ENCODE data around the gene CTSH. TPM values are rescaled to one million over a fixed set of nuclear protein-coding genes. Genes with fewer than 3 reads are reported as not detected.
A peak's percentile ranks its signal among the peaks of the same experiment; 100 is the strongest.

The CTSH gene
- total and polyA plus RNA-seq, 2 of the 13 experiments (the other 11 are each of a cell fraction or from before 2014, with no cell fraction given): 265 to 653 TPM

GRCh38 chr15:78979456-78980320 is 34.8 kb upstream of the CTSH start:
- H3K27ac ChIP-seq (ENCODE audit: extremely low read length, insufficient read depth, low read length): no peak overlapping the region
- no peak overlapping the region for H2AFZ ChIP-seq (ENCODE audit: low read length)
- no peak overlapping the region for H3K4me3 ChIP-seq (replicated peaks in 1 of 3; ENCODE audit: insufficient read depth in 1 of 3, low read depth in 2 of 3, low read length in 3 of 3)
- intact Hi-C loops (cut with micrococcal nuclease; ENCODE audit: unreplicated experiment) (loop anchor here (1.0 kb wide), 1 partner anchor 69 kb away; no protein-coding TSS in a partner anchor), in situ Hi-C loops (cut with HindIII; ENCODE audit: extremely low pct_ligation_motif_present, low pct_unique_long_range_greater_than_20kb) (no loop called here)
- H4K20me1 ChIP-seq (ENCODE audit: insufficient read depth, low read length): no peaks in the 10 kb centered on the region
- ATAC-seq (peak; percentile 75), FAIRE-seq (peak; percentile 96), DNase-seq (ENCODE audit: low spot score) (peak; percentile 85)
- peaks cover 49% of the 10 kb centered on the region for H3K4me1 ChIP-seq (ENCODE audit: insufficient read depth, low read length)
- WGBS (ENCODE audit: low lambda C conversion rate): 80% methylated on average over 14 of the region's 17 CpGs
- POLR2A ChIA-PET: interaction anchor here (0.9 to 2.1 kb wide), 13 partner anchors 9 to 106 kb away, joined by 3 to 20 read pairs (median 4); partner anchors contain the start of gene CTSH
- H3K79me2 ChIP-seq (ENCODE audit: insufficient read depth, low read length): no peaks in the 10 kb centered on the region
- H3K27me3 ChIP-seq (ENCODE audit: control insufficient read depth in 1 of 2, insufficient read depth in 2 of 2, low read length in 2 of 2): no peaks in the 10 kb centered on the region
- peak overlapping the region; percentile 25; the same call in 1 of the 2 replicates for H3K9ac ChIP-seq (ENCODE audit: insufficient read depth, low read depth, low read length)
- CTCF ChIA-PET (ENCODE audit: low intra/inter-chr PET ratio, low total read pairs): interaction anchor here (1.2 to 2.1 kb wide), 3 partner anchors 15 to 70 kb away, joined by 3 to 18 read pairs (median 15); no protein-coding TSS in a partner anchor
- no peaks in the 10 kb centered on the region for H3K9me3 ChIP-seq (ENCODE audit: low read length)
- no TSS peak for BruUV-seq (replicated peaks)
- no peak overlapping the region for H3K4me2 ChIP-seq (ENCODE audit: low read depth, low read length)
- no peaks in the 10 kb centered on the region for H3K36me3 ChIP-seq (replicated peaks in 1 of 2; ENCODE audit: control insufficient read depth in 1 of 2, insufficient read depth in 2 of 2, low read length in 2 of 2)
- TF ChIP-seq ZNF749 (CRISPR knock-in tag; IDR thresholded peaks at IDR 0.05; ENCODE audit: borderline replicate concordance) (no peak), MAFG (CRISPR knock-in tag; IDR thresholded peaks at IDR 0.05) (no peak), HOXA5 (CRISPR knock-in tag; IDR thresholded peaks at IDR 0.05) (0 out of 2 replicates have a peak, but pooled peaks have one; percentile 46), RERE (CRISPR knock-in tag; IDR thresholded peaks at IDR 0.05; ENCODE audit: low read depth) (no peak), FOSL2 (CRISPR knock-in tag; IDR thresholded peaks at IDR 0.05) (peak; percentile 71), ZNF205 (CRISPR knock-in tag; IDR thresholded peaks at IDR 0.05) (0 out of 2 replicates have a peak, but pooled peaks have one; percentile 32), ZBTB14 (CRISPR knock-in tag; IDR thresholded peaks at IDR 0.05) (no peak), ZNF75D (CRISPR knock-in tag; IDR thresholded peaks at IDR 0.05; ENCODE audit: borderline replicate concordance) (no peak), ZNF431 (CRISPR knock-in tag; IDR thresholded peaks at IDR 0.05; ENCODE audit: borderline replicate concordance, low read depth) (peak; percentile 62; the same call in 1 of the 2 replicates), ZNF276 (CRISPR knock-in tag; IDR thresholded peaks at IDR 0.05; ENCODE audit: low read depth) (0 out of 2 replicates have a peak, but pooled peaks have one; percentile 35), ZNF556 (CRISPR knock-in tag; IDR thresholded peaks at IDR 0.05; ENCODE audit: borderline replicate concordance) (0 out of 2 replicates have a peak, but pooled peaks have one; percentile 42), ZNF337 (CRISPR knock-in tag; IDR thresholded peaks at IDR 0.05; ENCODE audit: borderline replicate concordance, low read depth) (0 out of 2 replicates have a peak, but pooled peaks have one; percentile 32), ZNF788 (CRISPR knock-in tag; IDR thresholded peaks at IDR 0.05; ENCODE audit: borderline replicate concordance) (peak; percentile 73; the same call in 1 of the 2 replicates)
